CD4-positive, alpha-beta T cell treated with Interleukin-21 for 1 hour (primary cell): ENCODE results near the gene LEF1.
"Not testable (repeated sequence)": the region's sequence is repeated elsewhere in the genome, so short reads cannot be mapped to it uniquely, and the experiment has no call there.

Experiments
- DNase-seq: peaks from one replicate; pipeline ENCODE4 v3.0.0-alpha.2; 2020

LEF1 gene

GRCh38 chr4:108029016-108029720 lies 139.6 kb downstream of the LEF1 start:
- DNase-seq, result no peak

GRCh38 chr4:108024878-108025165 lies 143.9 kb downstream of the LEF1 start:
- no peak for DNase-seq

GRCh38 chr4:108024085-108024877 lies 144.5 kb downstream of the LEF1 start:
- no peak for DNase-seq

GRCh38 chr4:108018884-108019187 lies 149.9 kb downstream of the LEF1 start:
- no peak for DNase-seq

GRCh38 chr4:108018040-108018883 lies 150.5 kb downstream of the LEF1 start:
- DNase-seq, result peak; percentile 83

GRCh38 chr4:108013955-108014354 lies 154.8 kb downstream of the LEF1 start:
- no peak for DNase-seq

GRCh38 chr4:108013327-108013726 lies 155.4 kb downstream of the LEF1 start:
- no peak for DNase-seq

- not testable (repeated sequence) for DNase-seq
Observed at GRCh38 chr4:108012382-108012781, 156.3 kb downstream of the LEF1 start.

GRCh38 chr4:108010167-108010566 lies 158.6 kb downstream of the LEF1 start:
- DNase-seq, result no peak

- DNase-seq, result no peak
Observed at GRCh38 chr4:108008721-108009120, 160.0 kb downstream of the LEF1 start.

- no peak for DNase-seq
Observed at GRCh38 chr4:108007984-108008383, 160.7 kb downstream of the LEF1 start.

GRCh38 chr4:108006361-108006760 lies 162.4 kb downstream of the LEF1 start:
- no peak for DNase-seq

GRCh38 chr4:108005807-108006206 lies 162.9 kb downstream of the LEF1 start:
- no peak for DNase-seq

GRCh38 chr4:108004646-108005045 lies 164.1 kb downstream of the LEF1 start:
- DNase-seq, result no peak

GRCh38 chr4:108003982-108004515 lies 164.7 kb downstream of the LEF1 start:
- DNase-seq, result no peak

- no peak for DNase-seq
Observed at GRCh38 chr4:108001540-108002135, 167.1 kb downstream of the LEF1 start.

GRCh38 chr4:107999932-108000539 lies 168.7 kb downstream of the LEF1 start:
- no peak for DNase-seq

GRCh38 chr4:107997794-107998193 lies 170.9 kb downstream of the LEF1 start:
- no peak for DNase-seq
